OCI-LY1 (cell line): ENCODE results near the gene SAMD8.

Experiments used
- H2AFZ ChIP-seq: fragments of 200-600 bp; sonication (generic), shearing (Covaris generic); 2 replicates; pipeline ENCODE4 v1.6.0; 2014; ENCODE audit warnings: antibody characterized with exemption, mild to moderate bottlenecking, low read length
- H3F3A ChIP-seq: fragments of 200-600 bp; sonication (generic), shearing (Covaris generic); 2 replicates; pipeline ENCODE4 v1.6.0; 2014; ENCODE audit warnings: mild to moderate bottlenecking, antibody characterized with exemption, low read length, moderate library complexity; ENCODE audit not compliant: insufficient read depth
- H3K27ac ChIP-seq: fragments of 200-600 bp; sonication (generic); 2 replicates; pipeline ENCODE4 v1.5.1; 2014; ENCODE audit warnings: low read length, mixed run types, mild to moderate bottlenecking, low read depth; ENCODE audit not compliant: poor library complexity, severe bottlenecking
- H3K27me3 ChIP-seq: fragments of 200-600 bp; sonication (generic); 2 replicates; pipeline ENCODE4 v1.6.0; 2014; ENCODE audit warnings: antibody characterized with exemption, mild to moderate bottlenecking, low read length, moderate library complexity; ENCODE audit not compliant: insufficient read depth
- H3K36me3 ChIP-seq: fragments of 200-600 bp; sonication (generic); 2 replicates; pipeline ENCODE4 v1.6.1; 2014; ENCODE audit warnings: mild to moderate bottlenecking, antibody characterized with exemption, low read length, moderate library complexity, mixed read lengths; ENCODE audit not compliant: insufficient read depth
- H3K4me1 ChIP-seq: fragments of 200-600 bp; sonication (generic); 2 replicates; pipeline ENCODE4 v1.5.1; 2014; ENCODE audit warnings: mild to moderate bottlenecking, low read length, moderate library complexity; ENCODE audit not compliant: insufficient read depth, severe bottlenecking
- H3K4me2 ChIP-seq: fragments of 200-600 bp; sonication (generic), shearing (Covaris generic); 2 replicates; pipeline ENCODE4 v1.6.1; 2014; ENCODE audit warnings: low read length
- H3K4me3 ChIP-seq: fragments of 200-600 bp; sonication (generic); 2 replicates; pipeline ENCODE4 v1.5.1; 2014; ENCODE audit warnings: low read length, low read depth, mild to moderate bottlenecking, mixed read lengths; ENCODE audit not compliant: poor library complexity, severe bottlenecking
- H3K79me2 ChIP-seq: fragments of 200-600 bp; shearing (Covaris generic); 2 replicates; pipeline ENCODE4 v1.6.1; 2016; ENCODE audit warnings: mixed run types, low read length, mixed read lengths; ENCODE audit not compliant: insufficient read depth
- H3K9ac ChIP-seq: fragments of 200-600 bp; sonication (generic), shearing (Covaris generic); 2 replicates; pipeline ENCODE4 v1.6.1; 2014; ENCODE audit warnings: mild to moderate bottlenecking, low read length, mixed read lengths
- H3K9me2 ChIP-seq: fragments of 200-600 bp; sonication (generic), shearing (Covaris generic); 2 replicates; pipeline ENCODE4 v1.6.1; 2014; ENCODE audit warnings: low read depth, mild to moderate bottlenecking, low read length, mixed read lengths
- H3K9me3 ChIP-seq: fragments of 200-600 bp; shearing (Covaris generic); 2 replicates; pipeline ENCODE4 v1.6.1; 2014; ENCODE audit warnings: low read length, mixed read lengths
- H4K20me1 ChIP-seq: fragments of 200-600 bp; sonication (generic), shearing (Covaris generic); 2 replicates; pipeline ENCODE4 v1.6.0; 2016; ENCODE audit warnings: mild to moderate bottlenecking, low read length; ENCODE audit not compliant: insufficient read depth
- CTCF ChIP-seq: fragments of 200-600 bp; sonication (generic), shearing (Covaris generic); IDR thresholded peaks from 2 replicates; pipeline ENCODE4 v1.5.1; 2017; ENCODE audit warnings: mild to moderate bottlenecking, antibody characterized with exemption, low read length, moderate library complexity, mixed read lengths
- EZH2 ChIP-seq: fragments of 200-600 bp; sonication (generic), shearing (Covaris generic); IDR thresholded peaks from 2 replicates; pipeline ENCODE4 v1.8.0; 2017; ENCODE audit warnings: borderline replicate concordance, mixed run types, mild to moderate bottlenecking, antibody characterized with exemption, low read length, moderate library complexity, mixed read lengths

Gene SAMD8

GRCh38 chr10:75094465-75094864 is 17.0 kb upstream of the SAMD8 start:
- no peak overlapping the region for H3K4me2 ChIP-seq
- TF ChIP-seq CTCF (no peak), EZH2 (no peak)
- no peak overlapping the region for H3K4me3 ChIP-seq

GRCh38 chr10:75095631-75096030 is 15.8 kb upstream of the SAMD8 start:
- Histone ChIP-seq H2AFZ (no peak overlapping the region), H3F3A (no peaks in the 10 kb centered on the region), H3K27ac (no peak overlapping the region), H3K79me2 (no peaks in the 10 kb centered on the region), H3K27me3 (no peaks in the 10 kb centered on the region), H3K9me3 (no peaks in the 10 kb centered on the region), H3K4me1 (no peaks in the 10 kb centered on the region), H3K4me2 (no peak overlapping the region), H4K20me1 (no peaks in the 10 kb centered on the region), H3K9ac (no peak overlapping the region), H3K9me2 (no peaks in the 10 kb centered on the region), H3K36me3 (no peaks in the 10 kb centered on the region), H3K4me3 (no peak overlapping the region)
- no peak for TF ChIP-seq CTCF
- no peak for TF ChIP-seq EZH2

More at GRCh38 chr10:75094465-75094864, 17.0 kb upstream of the SAMD8 start:
- no peaks in the 10 kb centered on the region for H3K27me3 ChIP-seq
- no peak overlapping the region for H3K9ac ChIP-seq
- no peak overlapping the region for H3K27ac ChIP-seq
- H2AFZ ChIP-seq: no peak overlapping the region
- no peaks in the 10 kb centered on the region for H4K20me1 ChIP-seq
- H3K36me3 ChIP-seq: no peaks in the 10 kb centered on the region
- H3K9me2 ChIP-seq: no peaks in the 10 kb centered on the region
- no peaks in the 10 kb centered on the region for H3F3A ChIP-seq
- H3K79me2 ChIP-seq: no peaks in the 10 kb centered on the region
- H3K4me1 ChIP-seq: no peaks in the 10 kb centered on the region
- no peaks in the 10 kb centered on the region for H3K9me3 ChIP-seq

- TF ChIP-seq CTCF (no peak), EZH2 (no peak)
- Histone ChIP-seq H3K9me2 (no peaks in the 10 kb centered on the region), H4K20me1 (no peaks in the 10 kb centered on the region), H3K4me1 (no peaks in the 10 kb centered on the region), H3K27ac (no peak overlapping the region), H3K4me3 (no peak overlapping the region), H3K27me3 (no peaks in the 10 kb centered on the region), H3K4me2 (no peak overlapping the region), H3F3A (no peaks in the 10 kb centered on the region), H2AFZ (no peak overlapping the region), H3K9me3 (no peaks in the 10 kb centered on the region), H3K79me2 (no peaks in the 10 kb centered on the region), H3K36me3 (no peaks in the 10 kb centered on the region), H3K9ac (no peak overlapping the region)
Observed at GRCh38 chr10:75096749-75097148, 14.7 kb upstream of the SAMD8 start.
